HepG2 (cell line): ENCODE results near the gene CMIP. TPM values are rescaled to one million over a fixed set of nuclear protein-coding genes. Genes with fewer than 3 reads are reported as not detected.
A peak's percentile ranks its signal among the peaks of the same experiment; 100 is the strongest.

Source experiments
- ASH2L ChIP-seq: fragments of 300-600, 200-600 bp; sonication (generic); IDR thresholded peaks from 2 replicates; pipeline ENCODE4 v1.7.0; 2017; ENCODE audit warnings: low read depth, mild to moderate bottlenecking, moderate library complexity, mixed read lengths, low read length; ENCODE audit not compliant: insufficient read length
- CC2D1A ChIP-seq: sonication (generic); formaldehyde crosslinking; IDR thresholded peaks from 2 replicates; pipeline ENCODE4 v1.8.1; 2023; ENCODE audit warnings: mild to moderate bottlenecking, missing genetic modification reagents
- HCFC1 ChIP-seq: fragments of 150-350 bp; IDR thresholded peaks from 2 replicates; pipeline ENCODE4 v1.6.1; 2014; ENCODE audit warnings: low read depth, low read length
- HOXA7 ChIP-seq: sonication (generic); formaldehyde crosslinking; IDR thresholded peaks from 2 replicates; pipeline ENCODE4 v1.8.1; 2022; ENCODE audit warnings: mild to moderate bottlenecking, missing genetic modification reagents, moderate library complexity
- MED1 ChIP-seq: sonication (generic); formaldehyde crosslinking; IDR thresholded peaks from 2 replicates; pipeline ENCODE4 v1.4.0; 2020; ENCODE audit warnings: missing genetic modification reagents
- NCOA2 ChIP-seq: sonication (generic); formaldehyde crosslinking; IDR thresholded peaks from 2 replicates; pipeline ENCODE4 v1.8.0; 2022; ENCODE audit warnings: inconsistent platforms
- RBAK ChIP-seq: sonication (generic); formaldehyde crosslinking; IDR thresholded peaks from 2 replicates; pipeline ENCODE4 v1.5.1; 2020; ENCODE audit warnings: mild to moderate bottlenecking, missing genetic modification reagents
- RXRB ChIP-seq: IDR thresholded peaks from 2 replicates; pipeline ENCODE4 v1.6.1; 2016; ENCODE audit warnings: borderline replicate concordance, missing genetic modification reagents, missing compliant biosample characterization
- TCF7 ChIP-seq: sonication (generic); IDR thresholded peaks from 2 replicates; pipeline ENCODE4 v1.6.1; 2016; ENCODE audit warnings: antibody characterized with exemption, low read depth
- ZEB1 ChIP-seq: IDR thresholded peaks from 2 replicates; pipeline ENCODE4 v1.6.1; 2012; ENCODE audit warnings: mild to moderate bottlenecking, low read depth, inconsistent platforms; ENCODE audit not compliant: insufficient replicate concordance
- ZNF264 ChIP-seq: sonication (generic); formaldehyde crosslinking; IDR thresholded peaks from 2 replicates; pipeline ENCODE4 v1.4.0; 2020; ENCODE audit warnings: missing genetic modification reagents
- ZNF484 ChIP-seq: sonication (generic); formaldehyde crosslinking; IDR thresholded peaks from 2 replicates; pipeline ENCODE4 v1.5.1; 2020; ENCODE audit warnings: mild to moderate bottlenecking, low read depth, missing genetic modification reagents, borderline replicate concordance
- ZNF629 ChIP-seq: sonication (generic); formaldehyde crosslinking; conservative IDR thresholded peaks from 2 replicates; pipeline ENCODE4 v1.5.0; 2020; ENCODE audit warnings: missing genetic modification reagents
- ZNF790 ChIP-seq: sonication (generic); formaldehyde crosslinking; IDR thresholded peaks from 2 replicates; pipeline ENCODE4 v1.8.0; 2022; ENCODE audit warnings: missing genetic modification reagents, mild to moderate bottlenecking, borderline replicate concordance
- polyA plus RNA-seq, 8 experiments: library from polyadenylated mRNA; depleted of rRNA in 3 of 8; stranded (reverse) in 7 of 8; unstranded in 1 of 8; fragments of >200 nt; fragmentation: Illumina TruSeq in 4 of 8; extraction: Trizol in 4 of 8; gene quantifications; 2 replicates each; pipeline versions ENCODE4 v1.2.1 to v1.2.3, GENCODE V29; 2011 to 2016; ENCODE audit warnings: low read depth in 4 of 8, missing spikeins in 1 of 8, mixed read lengths in 1 of 8; ENCODE audit not compliant: insufficient read depth in 1 of 8
- total RNA-seq, 5 experiments: library from RNA; depleted of rRNA; stranded (reverse); fragments of >200 nt; fragmentation: Illumina TruSeq; extraction: Trizol; gene quantifications; 2 replicates each; pipeline ENCODE4 v1.2.3, GENCODE V29; 2016; ENCODE audit warnings: low read depth in 1 of 5
- TF ChIP-seq, protein P1 (sequence below): sonication (generic); formaldehyde crosslinking; IDR thresholded peaks from 2 replicates; pipeline ENCODE4 v1.4.0; 2020; ENCODE audit warnings: missing genetic modification reagents
- TF ChIP-seq, protein P2 (sequence below): sonication (generic); formaldehyde crosslinking; IDR thresholded peaks from 2 replicates; pipeline ENCODE4 v1.4.0; 2020; ENCODE audit warnings: missing genetic modification reagents
- TF ChIP-seq, protein P3 (sequence below): sonication (generic); formaldehyde crosslinking; IDR thresholded peaks from 2 replicates; pipeline ENCODE4 v1.4.0; 2020; ENCODE audit warnings: missing genetic modification reagents
- TF ChIP-seq, protein P4 (sequence below): sonication (generic); formaldehyde crosslinking; IDR thresholded peaks from 2 replicates; pipeline ENCODE4 v1.4.0; 2020; ENCODE audit warnings: mild to moderate bottlenecking, missing genetic modification reagents
- TF ChIP-seq, protein P5 (sequence below), 2 experiments: sonication (generic) in 1 of 2; formaldehyde crosslinking in 1 of 2; IDR thresholded peaks; 2 replicates each; pipeline versions ENCODE4 v1.4.0 to v1.6.1; 2018 to 2020; ENCODE audit warnings: missing genetic modification reagents in 2 of 2, borderline replicate concordance in 1 of 2, low read depth in 1 of 2, mild to moderate bottlenecking in 1 of 2, missing biosample characterization in 1 of 2
- TF ChIP-seq, protein P6 (sequence below): sonication (generic); formaldehyde crosslinking; IDR thresholded peaks from 2 replicates; pipeline ENCODE4 v1.4.0; 2020; ENCODE audit warnings: missing genetic modification reagents; ENCODE audit errors: not compliant biosample characterization

Gene CMIP
- total and polyA plus RNA-seq, 2 of the 13 experiments (the other 11 are each of a cell fraction or from before 2014, with no cell fraction given) = 10.9 to 18.1 TPM

DNA sequence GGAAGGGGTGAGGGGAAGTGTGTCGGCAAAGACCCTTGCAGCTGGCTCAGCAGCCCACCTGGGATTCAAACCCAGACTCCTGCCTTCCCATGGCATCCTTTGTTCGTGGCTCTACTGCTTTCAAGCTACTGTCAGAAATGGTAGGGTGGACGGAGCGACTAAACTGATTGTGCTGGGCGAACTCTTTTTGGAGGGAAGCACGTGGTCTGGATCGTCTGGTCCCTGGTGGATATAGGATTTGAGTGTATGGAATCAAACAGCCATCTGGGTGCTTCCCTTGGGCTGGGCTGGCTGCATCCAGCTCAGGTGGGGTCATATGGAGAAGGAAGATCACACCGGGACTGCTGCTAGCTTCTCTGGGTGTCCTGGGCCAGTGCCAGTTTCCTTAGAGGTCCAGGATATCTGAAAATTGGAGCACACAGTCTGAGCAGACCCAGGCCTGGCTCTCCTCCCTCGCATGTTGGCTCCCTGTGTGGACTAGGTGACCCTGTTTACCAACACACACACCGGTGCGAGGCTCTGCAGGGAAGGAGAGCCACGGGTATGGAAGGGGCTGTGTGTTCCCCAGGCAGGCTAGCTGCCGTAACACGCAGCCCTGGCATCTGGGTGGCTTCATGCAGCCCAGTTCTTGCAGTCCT lies 8.6 kb downstream of the CMIP start (continued):
- TF ChIP-seq, protein P1, sequence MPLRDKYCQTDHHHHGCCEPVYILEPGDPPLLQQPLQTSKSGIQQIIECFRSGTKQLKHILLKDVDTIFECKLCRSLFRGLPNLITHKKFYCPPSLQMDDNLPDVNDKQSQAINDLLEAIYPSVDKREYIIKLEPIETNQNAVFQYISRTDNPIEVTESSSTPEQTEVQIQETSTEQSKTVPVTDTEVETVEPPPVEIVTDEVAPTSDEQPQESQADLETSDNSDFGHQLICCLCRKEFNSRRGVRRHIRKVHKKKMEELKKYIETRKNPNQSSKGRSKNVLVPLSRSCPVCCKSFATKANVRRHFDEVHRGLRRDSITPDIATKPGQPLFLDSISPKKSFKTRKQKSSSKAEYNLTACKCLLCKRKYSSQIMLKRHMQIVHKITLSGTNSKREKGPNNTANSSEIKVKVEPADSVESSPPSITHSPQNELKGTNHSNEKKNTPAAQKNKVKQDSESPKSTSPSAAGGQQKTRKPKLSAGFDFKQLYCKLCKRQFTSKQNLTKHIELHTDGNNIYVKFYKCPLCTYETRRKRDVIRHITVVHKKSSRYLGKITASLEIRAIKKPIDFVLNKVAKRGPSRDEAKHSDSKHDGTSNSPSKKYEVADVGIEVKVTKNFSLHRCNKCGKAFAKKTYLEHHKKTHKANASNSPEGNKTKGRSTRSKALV (CRISPR knock-in tag) = no peak
- TF ChIP-seq, protein P2, sequence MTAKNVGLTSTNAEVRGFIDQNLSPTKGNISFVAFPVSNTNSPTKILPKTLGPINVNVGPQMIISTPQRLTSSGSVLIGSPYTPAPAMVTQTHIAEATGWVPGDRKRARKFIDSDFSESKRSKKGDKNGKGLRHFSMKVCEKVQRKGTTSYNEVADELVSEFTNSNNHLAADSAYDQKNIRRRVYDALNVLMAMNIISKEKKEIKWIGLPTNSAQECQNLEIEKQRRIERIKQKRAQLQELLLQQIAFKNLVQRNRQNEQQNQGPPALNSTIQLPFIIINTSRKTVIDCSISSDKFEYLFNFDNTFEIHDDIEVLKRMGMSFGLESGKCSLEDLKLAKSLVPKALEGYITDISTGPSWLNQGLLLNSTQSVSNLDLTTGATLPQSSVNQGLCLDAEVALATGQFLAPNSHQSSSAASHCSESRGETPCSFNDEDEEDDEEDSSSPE (CRISPR knock-in tag) = no peak
- TF ChIP-seq HOXA7 (CRISPR knock-in tag) (no peak), MED1 (CRISPR knock-in tag) (0 out of 2 replicates have a peak, but pooled peaks have one; percentile 13), RBAK (CRISPR knock-in tag) (no peak), ZNF790 (CRISPR knock-in tag) (no peak), RXRB (CRISPR knock-in tag) (no peak), ZEB1 (no peak), NCOA2 (CRISPR knock-in tag) (no peak), HCFC1 (no peak), ZNF629 (CRISPR knock-in tag) (0 out of 2 replicates have a peak, but pooled peaks have one; percentile 5), ASH2L (no peak), ZNF264 (CRISPR knock-in tag) (no peak), CC2D1A (CRISPR knock-in tag) (no peak), ZNF484 (CRISPR knock-in tag) (no peak), TCF7 (no peak)
- TF ChIP-seq, protein P3, sequence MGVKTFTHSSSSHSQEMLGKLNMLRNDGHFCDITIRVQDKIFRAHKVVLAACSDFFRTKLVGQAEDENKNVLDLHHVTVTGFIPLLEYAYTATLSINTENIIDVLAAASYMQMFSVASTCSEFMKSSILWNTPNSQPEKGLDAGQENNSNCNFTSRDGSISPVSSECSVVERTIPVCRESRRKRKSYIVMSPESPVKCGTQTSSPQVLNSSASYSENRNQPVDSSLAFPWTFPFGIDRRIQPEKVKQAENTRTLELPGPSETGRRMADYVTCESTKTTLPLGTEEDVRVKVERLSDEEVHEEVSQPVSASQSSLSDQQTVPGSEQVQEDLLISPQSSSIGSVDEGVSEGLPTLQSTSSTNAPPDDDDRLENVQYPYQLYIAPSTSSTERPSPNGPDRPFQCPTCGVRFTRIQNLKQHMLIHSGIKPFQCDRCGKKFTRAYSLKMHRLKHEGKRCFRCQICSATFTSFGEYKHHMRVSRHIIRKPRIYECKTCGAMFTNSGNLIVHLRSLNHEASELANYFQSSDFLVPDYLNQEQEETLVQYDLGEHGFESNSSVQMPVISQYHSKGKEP (CRISPR knock-in tag) = no peak
- TF ChIP-seq, protein P4, sequence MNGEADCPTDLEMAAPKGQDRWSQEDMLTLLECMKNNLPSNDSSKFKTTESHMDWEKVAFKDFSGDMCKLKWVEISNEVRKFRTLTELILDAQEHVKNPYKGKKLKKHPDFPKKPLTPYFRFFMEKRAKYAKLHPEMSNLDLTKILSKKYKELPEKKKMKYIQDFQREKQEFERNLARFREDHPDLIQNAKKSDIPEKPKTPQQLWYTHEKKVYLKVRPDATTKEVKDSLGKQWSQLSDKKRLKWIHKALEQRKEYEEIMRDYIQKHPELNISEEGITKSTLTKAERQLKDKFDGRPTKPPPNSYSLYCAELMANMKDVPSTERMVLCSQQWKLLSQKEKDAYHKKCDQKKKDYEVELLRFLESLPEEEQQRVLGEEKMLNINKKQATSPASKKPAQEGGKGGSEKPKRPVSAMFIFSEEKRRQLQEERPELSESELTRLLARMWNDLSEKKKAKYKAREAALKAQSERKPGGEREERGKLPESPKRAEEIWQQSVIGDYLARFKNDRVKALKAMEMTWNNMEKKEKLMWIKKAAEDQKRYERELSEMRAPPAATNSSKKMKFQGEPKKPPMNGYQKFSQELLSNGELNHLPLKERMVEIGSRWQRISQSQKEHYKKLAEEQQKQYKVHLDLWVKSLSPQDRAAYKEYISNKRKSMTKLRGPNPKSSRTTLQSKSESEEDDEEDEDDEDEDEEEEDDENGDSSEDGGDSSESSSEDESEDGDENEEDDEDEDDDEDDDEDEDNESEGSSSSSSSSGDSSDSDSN (CRISPR knock-in tag) = peak; percentile 46; the same call in 1 of the 2 replicates
- TF ChIP-seq, protein P5, sequence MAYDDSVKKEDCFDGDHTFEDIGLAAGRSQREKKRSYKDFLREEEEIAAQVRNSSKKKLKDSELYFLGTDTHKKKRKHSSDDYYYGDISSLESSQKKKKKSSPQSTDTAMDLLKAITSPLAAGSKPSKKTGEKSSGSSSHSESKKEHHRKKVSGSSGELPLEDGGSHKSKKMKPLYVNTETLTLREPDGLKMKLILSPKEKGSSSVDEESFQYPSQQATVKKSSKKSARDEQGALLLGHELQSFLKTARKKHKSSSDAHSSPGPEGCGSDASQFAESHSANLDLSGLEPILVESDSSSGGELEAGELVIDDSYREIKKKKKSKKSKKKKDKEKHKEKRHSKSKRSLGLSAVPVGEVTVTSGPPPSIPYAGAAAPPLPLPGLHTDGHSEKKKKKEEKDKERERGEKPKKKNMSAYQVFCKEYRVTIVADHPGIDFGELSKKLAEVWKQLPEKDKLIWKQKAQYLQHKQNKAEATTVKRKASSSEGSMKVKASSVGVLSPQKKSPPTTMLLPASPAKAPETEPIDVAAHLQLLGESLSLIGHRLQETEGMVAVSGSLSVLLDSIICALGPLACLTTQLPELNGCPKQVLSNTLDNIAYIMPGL (CRISPR knock-in tag; IDR thresholded peaks at IDR 0.05; ENCODE audit: borderline replicate concordance in 1 of 2, low read depth in 1 of 2) = no peak
- TF ChIP-seq, protein P6, sequence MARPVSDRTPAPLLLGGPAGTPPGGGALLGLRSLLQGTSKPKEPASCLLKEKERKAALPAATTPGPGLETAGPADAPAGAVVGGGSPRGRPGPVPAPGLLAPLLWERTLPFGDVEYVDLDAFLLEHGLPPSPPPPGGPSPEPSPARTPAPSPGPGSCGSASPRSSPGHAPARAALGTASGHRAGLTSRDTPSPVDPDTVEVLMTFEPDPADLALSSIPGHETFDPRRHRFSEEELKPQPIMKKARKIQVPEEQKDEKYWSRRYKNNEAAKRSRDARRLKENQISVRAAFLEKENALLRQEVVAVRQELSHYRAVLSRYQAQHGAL (CRISPR knock-in tag) = no peak
